ENCODE data around the gene MAN1A1. TPM values are rescaled to one million over a fixed set of nuclear protein-coding genes. Genes with fewer than 3 reads are reported as not detected.

MAN1A1 gene
- total RNA-seq, 1 donor from 2014 or later, result 19.7 TPM

- H3K27ac ChIP-seq (replicated peaks), result no peak overlapping the region
- no peak for TF ChIP-seq CTCF (IDR thresholded peaks at IDR 0.05; ENCODE audit: borderline replicate concordance)
- H3K27me3 ChIP-seq (ENCODE audit: low read depth), result no peaks in the 10 kb centered on the region
- no peaks in the 10 kb centered on the region for H3K4me1 ChIP-seq
- intact Hi-C loops (cut with micrococcal nuclease), result no loop called here
- no peaks in the 10 kb centered on the region for H3K9me3 ChIP-seq (replicated peaks)
- no peak for DNase-seq
- H3K4me3 ChIP-seq, result no peak overlapping the region
- peaks cover 57% of the 10 kb centered on the region for H3K36me3 ChIP-seq
These were observed 152.8 kb downstream of the MAN1A1 start for GRCh38 chr6:119196715-119197114.

DNA sequence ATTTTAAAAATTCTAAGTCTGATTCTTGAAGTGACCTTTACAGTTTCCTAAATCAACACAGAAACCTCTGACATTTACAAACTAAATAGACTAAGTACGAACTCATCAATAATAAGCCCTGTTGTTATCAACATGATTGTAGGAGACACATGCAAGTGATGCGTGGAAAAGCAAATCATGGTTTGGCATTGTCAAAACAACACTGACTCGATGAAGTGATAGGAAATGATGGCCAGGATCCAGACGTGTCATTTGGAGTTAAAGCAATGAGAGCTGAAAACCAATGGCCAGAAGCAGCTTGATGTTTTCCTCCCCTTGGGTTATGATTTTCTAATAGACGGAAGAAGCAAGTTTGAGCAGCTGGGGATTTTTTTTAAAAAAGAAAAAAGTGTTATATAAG is 153.7 kb downstream of the MAN1A1 start:
- no peaks in the 10 kb centered on the region for H3K9me3 ChIP-seq (replicated peaks)
- no peak for TF ChIP-seq CTCF (IDR thresholded peaks at IDR 0.05; ENCODE audit: borderline replicate concordance)
- no peaks in the 10 kb centered on the region for H3K4me1 ChIP-seq
- H3K27ac ChIP-seq (replicated peaks), result no peak overlapping the region
- H3K27me3 ChIP-seq (ENCODE audit: low read depth), result no peaks in the 10 kb centered on the region
- no peak for DNase-seq
- H3K36me3 ChIP-seq, result peaks cover 52% of the 10 kb centered on the region
- intact Hi-C loops (cut with micrococcal nuclease), result no loop called here
- no peak overlapping the region for H3K4me3 ChIP-seq

- H3K36me3 ChIP-seq, result peaks cover 46% of the 10 kb centered on the region
- H3K4me3 ChIP-seq, result no peak overlapping the region
- intact Hi-C loops (cut with micrococcal nuclease), result no loop called here
These were observed 154.4 kb downstream of the MAN1A1 start for GRCh38 chr6:119195204-119195603.

GRCh38 chr6:119193707-119194106 is 155.9 kb downstream of the MAN1A1 start:
- no peaks in the 10 kb centered on the region for H3K27me3 ChIP-seq (ENCODE audit: low read depth)
- DNase-seq, result no peak
- no peaks in the 10 kb centered on the region for H3K4me1 ChIP-seq
- H3K9me3 ChIP-seq (replicated peaks), result no peaks in the 10 kb centered on the region
- intact Hi-C loops (cut with micrococcal nuclease), result no loop called here
- TF ChIP-seq CTCF (IDR thresholded peaks at IDR 0.05; ENCODE audit: borderline replicate concordance), result no peak
- H3K4me3 ChIP-seq, result no peak overlapping the region
- peaks cover 44% of the 10 kb centered on the region for H3K36me3 ChIP-seq
- H3K27ac ChIP-seq (replicated peaks), result no peak overlapping the region

More at GRCh38 chr6:119195204-119195603, 154.4 kb downstream of the MAN1A1 start:
- DNase-seq, result no peak
- no peaks in the 10 kb centered on the region for H3K9me3 ChIP-seq (replicated peaks)
- H3K4me1 ChIP-seq, result no peaks in the 10 kb centered on the region
- no peak overlapping the region for H3K27ac ChIP-seq (replicated peaks)
- H3K27me3 ChIP-seq (ENCODE audit: low read depth), result no peaks in the 10 kb centered on the region
- TF ChIP-seq CTCF (IDR thresholded peaks at IDR 0.05; ENCODE audit: borderline replicate concordance), result no peak

- Histone ChIP-seq H3K9me3 (replicated peaks) (no peaks in the 10 kb centered on the region), H3K4me3 (no peak overlapping the region), H3K4me1 (no peaks in the 10 kb centered on the region), H3K36me3 (peaks cover 52% of the 10 kb centered on the region), H3K27me3 (ENCODE audit: low read depth) (no peaks in the 10 kb centered on the region), H3K27ac (replicated peaks) (no peak overlapping the region)
- no peak for DNase-seq
- TF ChIP-seq CTCF (IDR thresholded peaks at IDR 0.05; ENCODE audit: borderline replicate concordance), result no peak
- intact Hi-C loops (cut with micrococcal nuclease), result no loop called here
These were observed 157.4 kb downstream of the MAN1A1 start for GRCh38 chr6:119192200-119192599.

GRCh38 chr6:119190176-119190575 is 159.4 kb downstream of the MAN1A1 start:
- Histone ChIP-seq H3K4me1 (no peaks in the 10 kb centered on the region), H3K27me3 (ENCODE audit: low read depth) (no peaks in the 10 kb centered on the region), H3K27ac (replicated peaks) (no peak overlapping the region), H3K9me3 (replicated peaks) (no peaks in the 10 kb centered on the region), H3K36me3 (peaks cover 44% of the 10 kb centered on the region), H3K4me3 (no peak overlapping the region)
- no peak for DNase-seq
- TF ChIP-seq CTCF (IDR thresholded peaks at IDR 0.05; ENCODE audit: borderline replicate concordance), result no peak
- intact Hi-C loops (cut with micrococcal nuclease), result no loop called here

Data from left ventricle myocardium inferior (tissue), 1 donor.